Heart left ventricle (tissue), 13 donors: ENCODE measurements around the gene PTPRD.

Experiments used
- POLR2A ChIP-seq, 2 donors: fragments of 450-650 bp; IDR thresholded peaks; one replicate each; pipeline ENCODE4 v1.6.1; 2017; ENCODE audit warnings: antibody characterized with exemption in 2 of 2, mild to moderate bottlenecking in 2 of 2, moderate library complexity in 2 of 2
- TF ChIP-seq, protein P1 (sequence below), 12 donors: fragments of 200-600 bp; sonication (generic) in 4 of 12; IDR thresholded peaks; one replicate each; pipeline versions ENCODE4 v1.5.0 to v1.8.0; 2018 to 2022; ENCODE audit warnings: antibody characterized with exemption in 12 of 12, mild to moderate bottlenecking in 5 of 12
- donor health status: ischemic (EF 13 %, LVEDD 7.1; RV severe dilation, severe dysfunction).
- donor health status: DM: no; HTN: yes; CAD: no.
- donor health status: DM: no; HTN: no; CAD: no.
- donor health status: ischemic (EF 25% LVEDD 6.9; RV normal size, moderate dysfunction).
- donor health status: ischemic (EF 25% LVEDD 5.7; RV mildly dilated, moderate dysfunction).
- donor health status: ischemic (EF 35%, LVEDD 5.7; RV mildly dilated, moderate dysfunction).
- donor health status: nonischemic (EF 11% LVEDD 7.7; RV severe dilation, severe dysfunction).
- donor health status: DM: yes; HTN: yes; CAD: no.
- donor health status: PGD.
- donor health status: ischemic (EF 29% LVEDD 5.4; RV normal size, mild dysfunction).
- donor health status: nonischemic (EF 23%, LVEDD 6.1; RV moderate dilation, normal function).

DNA sequence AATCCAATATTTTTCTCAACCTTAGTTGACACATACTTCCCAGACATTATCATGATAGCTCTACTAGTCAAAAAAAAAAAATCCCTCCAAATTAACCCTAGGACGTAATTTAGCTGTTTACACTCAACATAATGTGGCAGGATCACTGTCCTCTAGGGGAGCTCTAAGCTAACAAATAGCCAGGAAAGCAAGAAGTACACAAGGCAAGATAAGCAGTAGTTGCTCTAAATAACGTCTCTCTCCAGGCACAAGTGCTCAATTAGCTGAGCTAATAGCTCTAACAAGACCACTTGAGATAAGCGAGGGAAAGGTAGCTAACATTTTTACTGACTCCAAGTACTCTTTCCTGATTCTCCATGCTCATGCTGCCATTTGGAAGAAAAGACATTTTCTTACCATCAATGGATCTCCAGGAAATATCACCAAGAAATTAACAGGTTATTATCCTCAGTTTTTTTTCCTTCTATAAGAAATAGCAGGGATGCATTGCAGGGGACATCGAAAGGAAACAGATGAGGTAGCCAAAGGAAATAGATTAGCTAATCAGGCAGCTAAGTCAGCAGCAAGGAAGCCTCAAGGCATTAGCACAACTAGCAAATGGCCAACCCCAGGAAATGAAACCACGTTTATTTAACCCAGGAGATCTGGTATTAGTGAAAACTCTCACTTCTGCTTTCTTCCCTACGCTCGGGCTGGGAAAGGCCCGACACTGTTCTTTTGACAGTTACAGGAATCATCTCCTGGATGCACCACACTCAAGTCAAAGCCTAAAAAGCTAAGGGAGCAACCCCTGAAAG is 614.1 kb downstream of the PTPRD start:
- TF ChIP-seq, protein P1, sequence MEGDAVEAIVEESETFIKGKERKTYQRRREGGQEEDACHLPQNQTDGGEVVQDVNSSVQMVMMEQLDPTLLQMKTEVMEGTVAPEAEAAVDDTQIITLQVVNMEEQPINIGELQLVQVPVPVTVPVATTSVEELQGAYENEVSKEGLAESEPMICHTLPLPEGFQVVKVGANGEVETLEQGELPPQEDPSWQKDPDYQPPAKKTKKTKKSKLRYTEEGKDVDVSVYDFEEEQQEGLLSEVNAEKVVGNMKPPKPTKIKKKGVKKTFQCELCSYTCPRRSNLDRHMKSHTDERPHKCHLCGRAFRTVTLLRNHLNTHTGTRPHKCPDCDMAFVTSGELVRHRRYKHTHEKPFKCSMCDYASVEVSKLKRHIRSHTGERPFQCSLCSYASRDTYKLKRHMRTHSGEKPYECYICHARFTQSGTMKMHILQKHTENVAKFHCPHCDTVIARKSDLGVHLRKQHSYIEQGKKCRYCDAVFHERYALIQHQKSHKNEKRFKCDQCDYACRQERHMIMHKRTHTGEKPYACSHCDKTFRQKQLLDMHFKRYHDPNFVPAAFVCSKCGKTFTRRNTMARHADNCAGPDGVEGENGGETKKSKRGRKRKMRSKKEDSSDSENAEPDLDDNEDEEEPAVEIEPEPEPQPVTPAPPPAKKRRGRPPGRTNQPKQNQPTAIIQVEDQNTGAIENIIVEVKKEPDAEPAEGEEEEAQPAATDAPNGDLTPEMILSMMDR (IDR thresholded peaks at IDR 0.05), result peak in 7 of 12 donors; percentile 9 to 40 (median 28)
- TF ChIP-seq POLR2A (IDR thresholded peaks at IDR 0.05), result no peak
